MM.1S (cell line): ENCODE results near the gene EVX1.

ENCODE experiments used
- DNase-seq: peaks from one replicate; pipeline ENCODE4 v3.0.0-alpha.2; 2015
- H2AFZ ChIP-seq: fragments of 300-600 bp; sonication (generic); 2 replicates; pipeline ENCODE4 v1.6.0; 2016; ENCODE audit warnings: antibody characterized with exemption, low read length
- H3F3A ChIP-seq: fragments of 300-600 bp; sonication (generic); 2 replicates; pipeline ENCODE4 v1.6.1; 2016; ENCODE audit warnings: mild to moderate bottlenecking, antibody characterized with exemption, low read length, moderate library complexity, mixed read lengths; ENCODE audit not compliant: insufficient read depth
- H3K27ac ChIP-seq: fragments of 300-600 bp; sonication (generic); 2 replicates; pipeline ENCODE4 v1.5.1; 2016; ENCODE audit warnings: mild to moderate bottlenecking, low read length
- H3K27me3 ChIP-seq: fragments of 300-600 bp; sonication (generic); replicated peaks from 2 replicates; pipeline ENCODE4 v1.6.0; 2016; ENCODE audit warnings: low read length; ENCODE audit not compliant: insufficient read depth
- H3K36me3 ChIP-seq: fragments of 300-600 bp; sonication (generic); replicated peaks from 2 replicates; pipeline ENCODE4 v1.6.1; 2016; ENCODE audit warnings: mild to moderate bottlenecking, low read length, mixed read lengths; ENCODE audit not compliant: insufficient read depth
- H3K4me1 ChIP-seq: fragments of 300-600 bp; sonication (generic); 2 replicates; pipeline ENCODE4 v1.6.1; 2016; ENCODE audit warnings: low read length, mixed read lengths
- H3K4me2 ChIP-seq: fragments of 300-600 bp; sonication (generic); 2 replicates; pipeline ENCODE4 v1.6.0; 2016; ENCODE audit warnings: low read depth, low read length
- H3K4me3 ChIP-seq: fragments of 300-600 bp; sonication (generic); 2 replicates; pipeline ENCODE4 v1.5.1; 2016; ENCODE audit warnings: low read length, mixed read lengths
- H3K79me2 ChIP-seq: fragments of 300-600 bp; sonication (generic); 2 replicates; pipeline ENCODE4 v1.6.1; 2016; ENCODE audit warnings: mixed run types, low read length, mixed read lengths
- H3K9ac ChIP-seq: fragments of 300-600 bp; sonication (generic); 2 replicates; pipeline ENCODE4 v1.6.1; 2016; ENCODE audit warnings: low read length, mixed read lengths
- H3K9me2 ChIP-seq: fragments of 300-600 bp; sonication (generic); replicated peaks from 2 replicates; pipeline ENCODE4 v1.6.1; 2016; ENCODE audit warnings: mild to moderate bottlenecking, low read length, mixed read lengths; ENCODE audit not compliant: insufficient read depth
- H3K9me3 ChIP-seq: fragments of 300-600 bp; sonication (generic); replicated peaks from 2 replicates; pipeline ENCODE4 v1.6.1; 2016; ENCODE audit warnings: mild to moderate bottlenecking, low read length, mixed read lengths; ENCODE audit not compliant: insufficient read depth
- H4K20me1 ChIP-seq: fragments of 300-600 bp; sonication (generic); 2 replicates; pipeline ENCODE4 v1.6.1; 2016; ENCODE audit warnings: mild to moderate bottlenecking, low read length, moderate library complexity, mixed read lengths; ENCODE audit not compliant: insufficient read depth
- EZH2 ChIP-seq: fragments of 300-600 bp; sonication (generic); optimal IDR thresholded peaks from 2 replicates; pipeline ENCODE3; 2017; ENCODE audit warnings: low read depth, mild to moderate bottlenecking, antibody characterized with exemption, low read length, mixed read lengths
- EZH2phosphoT487 ChIP-seq: fragments of 300-600 bp; sonication (generic); IDR thresholded peaks from 2 replicates; pipeline ENCODE4 v1.6.1; 2018; ENCODE audit warnings: antibody characterized with exemption, low read length
- TF ChIP-seq, protein P1 (sequence below): fragments of 300-600 bp; sonication (generic); IDR thresholded peaks from 2 replicates; pipeline ENCODE4 v1.5.1; 2016; ENCODE audit warnings: antibody characterized with exemption, low read length, mixed read lengths

EVX1 gene

DNA sequence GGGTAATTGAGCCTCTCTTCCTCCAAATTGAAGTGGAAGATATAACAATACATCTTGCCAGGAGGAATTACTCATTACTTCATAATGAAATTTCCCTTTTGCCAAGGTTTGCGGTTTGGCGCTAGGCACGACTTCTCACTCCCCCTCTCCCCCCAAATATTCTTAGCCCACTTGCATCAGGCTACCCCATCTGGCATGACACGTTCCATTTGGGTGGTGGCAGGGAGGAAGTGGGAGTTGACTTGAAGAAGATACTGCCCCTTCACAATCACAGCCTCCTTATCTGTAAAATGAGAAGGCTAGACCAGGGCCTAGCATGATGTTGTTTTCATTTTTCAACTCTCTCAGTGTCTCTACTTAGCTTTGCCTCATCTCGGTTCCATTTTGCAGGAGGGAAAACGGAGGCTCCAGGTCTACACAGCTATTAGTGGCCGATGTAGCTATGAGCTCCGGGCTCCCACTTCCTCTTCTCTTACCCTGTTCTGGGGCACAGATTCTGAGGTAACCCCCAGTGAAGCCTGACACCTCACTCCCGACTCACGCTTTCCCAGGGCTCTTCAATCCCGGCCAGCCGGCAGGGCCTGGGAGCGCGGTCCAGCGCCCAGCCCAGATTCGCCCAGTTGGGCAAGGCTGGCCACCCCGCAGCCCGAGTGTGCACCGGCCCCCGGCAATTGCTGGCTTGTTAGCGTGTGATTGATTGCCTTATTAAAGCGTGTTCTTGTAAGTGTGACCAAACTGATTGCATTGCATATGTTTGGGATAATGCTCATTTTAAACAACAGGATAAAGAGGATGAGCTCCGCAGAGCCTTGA lies 6.5 kb downstream of the EVX1 start:
- Histone ChIP-seq H3F3A (no peaks in the 10 kb centered on the region), H3K27ac (no peak overlapping the region), H3K9me2 (no peaks in the 10 kb centered on the region), H3K79me2 (no peaks in the 10 kb centered on the region), H3K27me3 (peaks cover 26% of the 10 kb centered on the region), H3K4me1 (no peaks in the 10 kb centered on the region), H4K20me1 (no peaks in the 10 kb centered on the region), H3K36me3 (no peaks in the 10 kb centered on the region), H3K9me3 (no peaks in the 10 kb centered on the region), H2AFZ (no peak overlapping the region), H3K4me3 (no peak overlapping the region), H3K9ac (no peak overlapping the region), H3K4me2 (no peak overlapping the region)
- TF ChIP-seq, protein P1, sequence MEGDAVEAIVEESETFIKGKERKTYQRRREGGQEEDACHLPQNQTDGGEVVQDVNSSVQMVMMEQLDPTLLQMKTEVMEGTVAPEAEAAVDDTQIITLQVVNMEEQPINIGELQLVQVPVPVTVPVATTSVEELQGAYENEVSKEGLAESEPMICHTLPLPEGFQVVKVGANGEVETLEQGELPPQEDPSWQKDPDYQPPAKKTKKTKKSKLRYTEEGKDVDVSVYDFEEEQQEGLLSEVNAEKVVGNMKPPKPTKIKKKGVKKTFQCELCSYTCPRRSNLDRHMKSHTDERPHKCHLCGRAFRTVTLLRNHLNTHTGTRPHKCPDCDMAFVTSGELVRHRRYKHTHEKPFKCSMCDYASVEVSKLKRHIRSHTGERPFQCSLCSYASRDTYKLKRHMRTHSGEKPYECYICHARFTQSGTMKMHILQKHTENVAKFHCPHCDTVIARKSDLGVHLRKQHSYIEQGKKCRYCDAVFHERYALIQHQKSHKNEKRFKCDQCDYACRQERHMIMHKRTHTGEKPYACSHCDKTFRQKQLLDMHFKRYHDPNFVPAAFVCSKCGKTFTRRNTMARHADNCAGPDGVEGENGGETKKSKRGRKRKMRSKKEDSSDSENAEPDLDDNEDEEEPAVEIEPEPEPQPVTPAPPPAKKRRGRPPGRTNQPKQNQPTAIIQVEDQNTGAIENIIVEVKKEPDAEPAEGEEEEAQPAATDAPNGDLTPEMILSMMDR, result no peak
- TF ChIP-seq EZH2phosphoT487 (no peak), EZH2 (no peak)
- no peak for DNase-seq

DNA sequence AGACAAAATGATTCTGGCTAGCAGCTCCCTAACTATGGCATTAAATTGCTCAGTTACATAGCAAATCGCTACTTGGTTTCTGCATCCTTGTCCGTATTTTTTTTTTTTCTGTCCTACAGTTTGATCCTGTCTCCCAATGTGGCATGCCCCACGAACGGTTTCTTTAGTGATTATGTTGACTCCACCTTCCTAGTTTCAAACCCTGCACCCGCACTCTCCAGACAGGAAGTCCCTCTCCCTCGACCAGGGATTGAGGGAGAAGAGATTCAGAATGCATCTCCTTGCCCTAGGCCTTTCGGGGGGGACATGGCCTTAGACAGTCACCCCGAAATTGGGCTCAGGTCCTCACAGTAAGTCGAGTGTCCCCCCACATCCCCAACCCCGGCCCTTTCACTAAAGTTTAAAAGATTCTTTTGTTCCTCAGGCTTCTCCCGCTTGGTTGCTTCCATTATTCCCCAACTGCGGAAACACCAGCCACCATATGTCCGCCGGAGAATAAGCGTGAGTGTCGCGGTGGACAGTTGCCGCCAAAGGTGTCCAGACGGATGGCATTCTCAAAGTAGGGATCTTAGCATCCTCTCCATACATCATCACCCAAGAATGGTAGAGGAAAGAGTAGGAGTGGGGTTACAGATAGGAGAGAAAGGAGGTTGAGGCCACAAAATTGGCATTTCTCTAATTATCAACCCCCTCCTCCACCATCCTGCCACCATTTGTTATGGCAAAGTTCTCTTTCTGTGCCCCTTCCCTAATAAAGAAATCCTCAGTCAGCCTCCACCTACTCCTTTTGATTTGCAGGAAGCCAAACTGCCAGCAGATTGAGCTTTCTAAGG lies 7.3 kb downstream of the EVX1 start:
- Histone ChIP-seq H3K9me3 (no peaks in the 10 kb centered on the region), H3K27ac (no peak overlapping the region), H3K9ac (no peak overlapping the region), H3K4me1 (no peaks in the 10 kb centered on the region), H3K9me2 (no peaks in the 10 kb centered on the region), H3K36me3 (no peaks in the 10 kb centered on the region), H3K79me2 (no peaks in the 10 kb centered on the region), H3F3A (no peaks in the 10 kb centered on the region), H3K27me3 (peaks cover 18% of the 10 kb centered on the region), H2AFZ (no peak overlapping the region), H4K20me1 (no peaks in the 10 kb centered on the region), H3K4me2 (no peak overlapping the region), H3K4me3 (no peak overlapping the region)
- TF ChIP-seq EZH2 (no peak), EZH2phosphoT487 (no peak)
- TF ChIP-seq, protein P1, result no peak
- DNase-seq, result no peak

DNA sequence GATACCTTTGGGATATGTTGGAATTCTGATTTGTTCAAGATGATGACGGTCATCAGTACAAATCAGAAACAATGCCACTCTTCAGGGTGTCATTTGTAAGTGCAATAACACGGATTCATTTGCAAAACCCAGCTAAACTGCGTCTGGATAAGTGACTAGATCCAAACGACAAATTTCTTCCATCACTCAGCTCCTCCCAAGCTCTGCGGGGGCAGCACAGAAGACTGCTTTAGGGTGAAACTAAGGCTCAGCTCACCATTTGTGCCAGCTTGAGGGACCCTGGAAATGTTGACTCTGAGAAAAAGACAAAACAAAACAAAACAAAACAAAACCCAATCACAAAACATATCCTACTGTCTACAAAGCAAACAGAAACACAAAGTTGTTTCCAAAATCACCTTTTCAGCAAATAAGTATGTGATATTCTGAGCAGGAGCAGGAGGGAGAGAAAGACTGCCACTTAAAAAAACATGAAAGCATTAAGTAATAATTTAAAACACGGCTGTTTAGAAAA lies 8.0 kb downstream of the EVX1 start:
- H3K9ac ChIP-seq, result no peak overlapping the region
- TF ChIP-seq EZH2 (no peak), EZH2phosphoT487 (no peak)
- TF ChIP-seq, protein P1, result no peak
- H3K36me3 ChIP-seq, result no peaks in the 10 kb centered on the region
- H2AFZ ChIP-seq, result no peak overlapping the region
- DNase-seq, result no peak
- H3K9me2 ChIP-seq, result no peaks in the 10 kb centered on the region
- H3F3A ChIP-seq, result no peaks in the 10 kb centered on the region
- no peak overlapping the region for H3K4me2 ChIP-seq
- H4K20me1 ChIP-seq, result no peaks in the 10 kb centered on the region
- H3K4me3 ChIP-seq, result no peak overlapping the region
- no peak overlapping the region for H3K27ac ChIP-seq
- H3K79me2 ChIP-seq, result no peaks in the 10 kb centered on the region
- no peaks in the 10 kb centered on the region for H3K4me1 ChIP-seq
- H3K27me3 ChIP-seq, result peaks cover 11% of the 10 kb centered on the region
- no peaks in the 10 kb centered on the region for H3K9me3 ChIP-seq
